Activated CD4-positive, alpha-beta T cell treated with anti-CD3 and anti-CD28 coated beads, Interleukin-2, amount 50 U/mL, for 4 hours (primary cell): ENCODE measurements around the gene PDF.

Source experiments
- DNase-seq, 2 experiments: peaks; one replicate each; pipeline ENCODE4 v3.0.0-alpha.2; 2020

PDF gene

DNA sequence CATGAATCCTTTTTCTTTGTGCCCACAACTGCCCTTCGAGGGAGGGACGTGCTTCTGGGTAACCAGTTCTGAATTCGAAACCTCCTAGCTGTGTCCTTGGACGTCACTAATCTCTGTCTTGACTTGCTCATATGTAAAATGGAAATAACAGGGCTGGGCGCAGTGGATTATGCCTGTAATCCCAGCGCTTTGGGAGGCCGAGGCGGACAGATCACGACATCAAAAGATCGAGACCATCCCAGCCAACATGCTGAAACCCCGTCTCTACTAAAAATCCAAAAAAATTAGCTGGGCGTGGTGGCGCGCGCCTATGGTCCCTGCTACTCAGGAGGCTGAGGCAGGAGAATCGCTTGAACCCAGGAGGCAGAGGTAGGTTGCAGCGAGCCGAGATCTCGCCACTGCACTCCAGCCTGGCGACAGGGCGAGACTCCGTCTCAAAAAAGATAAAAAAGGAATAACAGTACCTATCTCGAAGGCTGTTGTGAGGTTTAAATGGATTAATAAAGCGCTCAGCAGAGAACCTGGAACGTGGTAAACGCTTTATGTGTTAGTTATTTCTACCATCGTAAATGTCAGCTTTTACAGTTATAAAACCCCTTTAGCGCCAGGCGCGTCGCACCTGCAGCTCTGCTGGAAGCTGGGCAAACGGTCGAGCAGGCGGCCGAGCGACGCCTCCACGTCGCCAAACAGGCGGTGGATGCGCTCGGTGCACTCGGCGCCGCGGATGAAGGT is 8.3 kb upstream of the PDF start:
- no peak for DNase-seq

DNA sequence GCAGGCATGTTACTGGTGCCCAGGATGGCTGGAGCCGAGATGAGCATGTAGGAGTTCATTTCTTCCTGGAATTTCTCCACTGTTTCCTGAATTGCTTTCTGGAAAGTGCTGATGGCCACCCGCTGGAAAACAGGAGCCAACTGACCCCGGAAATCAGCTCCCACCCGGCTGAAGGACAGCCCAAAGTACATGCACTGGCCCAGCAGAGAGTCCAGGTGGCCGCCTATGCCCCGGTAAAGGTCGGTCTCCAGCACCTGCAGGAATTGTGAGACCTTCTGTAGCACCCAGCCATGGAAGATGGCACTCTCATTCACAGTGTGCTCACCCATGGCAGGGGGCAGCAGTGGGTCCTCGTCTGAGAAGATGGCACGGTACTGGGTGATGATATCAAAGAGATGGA is 4.3 kb upstream of the PDF start:
- no peak for DNase-seq

DNA sequence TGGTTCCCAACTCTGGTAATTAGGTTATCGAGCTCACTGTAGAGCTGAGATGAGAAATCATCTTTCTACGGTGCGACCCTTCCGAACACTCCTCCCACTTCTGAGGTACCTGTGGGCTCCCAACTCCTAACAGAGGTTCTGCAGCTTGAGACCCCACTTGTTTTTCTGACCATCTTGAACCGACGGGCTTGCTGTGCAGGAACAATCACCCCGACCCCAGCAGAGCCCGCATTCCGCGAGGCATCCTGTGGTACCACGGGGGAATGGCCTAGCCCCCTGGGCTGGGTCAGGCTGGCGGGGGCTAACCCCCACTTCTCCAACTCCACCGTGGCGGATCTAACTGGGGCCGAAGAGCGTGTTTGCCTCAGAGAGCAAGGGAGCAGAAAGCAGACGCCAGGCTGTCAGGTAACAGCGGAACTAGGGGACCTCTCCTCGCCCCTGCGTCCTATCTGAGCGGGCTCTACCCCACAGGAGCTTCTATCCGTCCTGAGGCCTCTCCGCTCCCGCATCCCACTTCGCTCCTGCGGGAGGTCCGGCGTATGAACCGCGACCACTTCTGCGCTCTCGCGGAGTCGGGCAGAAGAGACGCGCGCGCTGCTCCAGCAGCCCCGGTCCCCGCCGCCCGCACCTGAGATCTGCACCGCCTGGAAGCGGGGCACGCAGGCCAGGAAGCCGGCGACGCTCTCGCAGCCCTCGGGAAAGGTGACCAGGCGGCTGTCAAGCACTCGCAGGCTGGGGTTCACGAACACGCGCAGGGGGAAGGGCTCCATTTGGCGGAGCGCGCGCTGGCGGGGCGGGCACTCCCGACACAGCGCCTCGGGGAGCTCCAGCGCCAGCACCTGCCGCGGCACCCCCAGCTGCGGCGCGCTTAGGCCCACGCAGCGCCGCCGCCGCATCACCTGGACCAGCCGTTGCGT is 761 bp downstream of the PDF start:
- DNase-seq: peak; percentile 45 to 54

DNA sequence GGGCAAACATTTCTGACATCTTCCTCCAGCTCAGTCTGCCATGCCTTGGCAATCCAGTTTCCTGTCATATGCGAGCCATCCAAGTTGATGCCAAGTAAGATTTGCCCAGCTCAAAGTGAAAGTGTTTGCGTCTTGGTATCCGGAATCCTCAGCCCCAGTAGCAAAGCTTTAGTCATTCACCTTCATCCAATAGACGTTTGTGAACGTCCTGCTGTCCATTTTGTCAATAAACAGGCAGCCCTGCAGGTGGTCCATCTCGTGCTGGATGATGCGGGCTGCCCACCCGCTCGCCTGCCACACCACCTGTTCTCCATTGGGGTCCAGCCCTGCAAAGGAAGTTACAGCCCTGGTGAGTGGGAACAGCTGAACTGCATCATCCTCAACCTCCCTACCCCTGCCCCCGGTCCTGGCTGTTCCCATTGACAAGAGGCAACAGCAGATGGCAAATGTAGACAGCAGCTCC is 1.5 kb downstream of the PDF start:
- no peak for DNase-seq

DNA sequence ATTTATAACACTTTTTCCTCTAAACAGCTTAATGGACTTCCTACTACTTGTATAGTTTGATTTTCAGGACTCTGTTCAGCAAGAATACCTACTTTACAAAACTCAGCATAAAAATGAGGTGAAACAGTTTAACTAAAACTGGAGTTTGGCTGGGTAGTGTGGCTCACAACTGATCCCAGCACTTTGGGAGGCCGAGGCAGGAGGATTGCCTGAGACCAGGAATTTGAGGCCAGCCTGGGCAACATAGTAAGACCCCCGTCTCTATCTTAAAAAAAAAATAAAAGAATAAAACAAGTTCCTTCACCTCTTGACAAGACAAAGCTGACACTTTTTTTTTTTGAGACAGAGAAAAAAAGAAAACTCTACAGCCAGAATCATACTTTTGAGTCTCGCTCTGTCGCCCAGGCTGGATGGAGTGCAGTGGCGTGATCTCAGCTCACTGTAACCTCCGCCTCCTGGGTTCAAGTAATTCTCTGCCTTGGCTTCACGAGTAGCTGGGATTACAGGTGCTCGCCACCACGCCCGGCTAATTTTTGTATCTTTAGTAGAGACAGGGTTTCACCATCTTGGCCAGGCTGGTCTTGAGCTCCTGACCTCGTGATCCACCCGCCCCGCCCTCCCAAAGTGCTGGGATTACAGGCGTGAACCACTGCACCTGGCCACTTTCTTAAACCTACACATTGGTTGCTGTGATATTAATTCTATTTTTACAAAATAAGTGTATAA is 2.6 kb downstream of the PDF start:
- DNase-seq: no peak

DNA sequence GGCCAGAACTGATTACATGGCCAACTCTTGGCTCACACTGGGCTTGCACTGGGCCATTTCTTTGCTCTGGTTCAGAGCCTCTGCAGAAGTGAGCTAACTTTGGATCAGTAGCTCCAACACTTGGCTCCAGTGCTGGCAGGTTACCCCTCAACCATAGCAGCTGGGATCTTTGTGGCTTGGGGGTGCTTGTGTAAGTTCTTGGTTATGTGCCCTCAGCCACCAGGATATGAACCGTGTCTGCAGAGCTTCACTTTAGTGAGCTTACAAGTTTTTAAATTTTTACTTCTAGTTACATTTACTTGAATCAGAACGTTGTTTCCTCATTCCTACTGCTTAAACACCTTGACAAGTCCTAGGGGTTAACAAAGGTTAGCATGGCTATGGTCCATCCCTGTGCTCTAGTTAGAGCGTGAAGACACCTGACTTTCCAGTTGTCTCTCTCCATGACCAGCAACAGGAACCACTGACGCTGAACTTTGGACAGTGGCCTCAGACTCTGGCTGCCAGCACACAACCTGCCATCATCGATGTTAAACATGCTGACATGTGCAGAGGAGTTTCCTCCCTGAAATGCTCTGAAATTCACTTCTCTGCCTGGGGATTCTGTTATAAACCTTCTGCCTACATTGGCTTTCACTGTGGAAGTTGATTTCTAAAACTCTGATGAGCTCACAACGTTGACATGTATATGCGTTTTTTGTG is 4.1 kb downstream of the PDF start:
- no peak for DNase-seq

DNA sequence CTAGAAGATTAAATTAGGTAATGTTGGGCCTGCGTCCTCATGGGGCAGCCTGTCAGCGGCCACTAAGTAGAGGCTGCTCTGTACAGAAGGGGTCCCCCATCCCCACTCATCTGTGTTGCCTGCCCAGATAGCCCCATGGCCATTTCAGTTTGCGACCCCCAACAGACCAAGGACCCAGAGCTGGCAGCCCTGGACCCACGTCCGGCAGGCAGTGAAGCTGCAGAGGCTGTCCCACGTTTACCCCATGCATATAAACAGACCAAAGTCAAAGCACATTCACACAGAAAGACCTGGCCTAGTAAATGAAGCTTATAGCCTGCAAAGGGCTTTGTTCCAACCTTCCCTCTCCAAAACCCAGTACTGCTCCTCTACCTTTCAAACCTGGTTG is 4.6 kb downstream of the PDF start:
- no peak for DNase-seq

DNA sequence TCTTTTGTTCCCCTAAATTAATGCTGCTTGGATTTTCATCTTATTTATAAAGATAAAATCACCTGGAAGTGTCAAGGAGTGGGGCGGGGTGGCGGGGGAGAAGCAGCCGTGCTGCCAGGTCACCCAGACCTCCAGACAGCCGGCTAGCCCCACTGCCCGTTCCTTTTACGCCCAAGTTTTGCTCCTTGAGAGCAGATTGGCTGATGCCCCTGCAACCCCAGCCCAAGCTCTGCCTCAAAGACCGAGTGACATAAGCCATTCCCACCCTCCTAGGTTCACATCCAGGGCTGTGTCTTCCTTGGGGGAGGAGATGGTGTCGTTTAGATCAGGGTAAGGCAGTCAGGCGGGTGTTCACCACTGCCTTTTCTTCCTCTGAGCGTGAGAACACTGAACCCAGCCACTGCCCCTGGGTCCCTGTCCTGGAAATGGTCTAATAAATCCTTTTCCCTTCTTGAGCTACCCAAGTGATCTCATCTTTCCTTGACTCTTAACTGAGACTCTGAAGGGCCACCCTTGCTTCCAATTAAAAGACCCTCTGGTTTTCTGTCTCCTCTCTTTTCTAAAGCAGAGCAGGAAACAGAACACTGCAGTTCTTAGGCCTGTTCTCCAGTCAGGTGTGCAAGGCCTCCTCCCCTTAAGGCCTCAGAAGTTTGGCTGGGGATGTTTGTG is 5.7 kb downstream of the PDF start:
- DNase-seq: no peak

DNA sequence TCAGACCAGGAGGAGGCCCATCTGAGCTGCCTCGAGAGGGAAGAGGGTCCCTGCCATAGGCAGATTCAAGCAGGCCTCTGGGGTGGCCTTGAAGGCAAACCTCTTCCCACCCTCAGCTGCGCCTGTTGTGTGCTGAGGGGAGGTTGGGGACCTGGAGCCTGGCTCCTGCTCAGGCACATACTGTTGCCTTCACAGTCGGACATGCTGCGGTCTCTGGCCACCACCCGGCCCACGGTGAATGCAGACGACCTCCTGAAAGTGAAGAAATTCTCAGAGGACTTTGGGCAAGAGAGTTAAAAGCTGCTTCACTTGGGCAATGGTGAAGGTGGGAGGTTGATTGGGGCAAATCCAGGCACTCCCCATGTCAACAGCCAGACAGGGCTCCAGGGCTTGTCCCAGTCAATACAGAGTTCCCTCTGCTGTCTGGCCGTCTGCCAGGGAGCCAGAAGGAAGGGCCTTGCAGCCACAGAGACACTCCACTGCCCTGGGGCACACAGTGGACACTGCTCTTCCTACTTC is 6.3 kb downstream of the PDF start:
- DNase-seq: no peak

DNA sequence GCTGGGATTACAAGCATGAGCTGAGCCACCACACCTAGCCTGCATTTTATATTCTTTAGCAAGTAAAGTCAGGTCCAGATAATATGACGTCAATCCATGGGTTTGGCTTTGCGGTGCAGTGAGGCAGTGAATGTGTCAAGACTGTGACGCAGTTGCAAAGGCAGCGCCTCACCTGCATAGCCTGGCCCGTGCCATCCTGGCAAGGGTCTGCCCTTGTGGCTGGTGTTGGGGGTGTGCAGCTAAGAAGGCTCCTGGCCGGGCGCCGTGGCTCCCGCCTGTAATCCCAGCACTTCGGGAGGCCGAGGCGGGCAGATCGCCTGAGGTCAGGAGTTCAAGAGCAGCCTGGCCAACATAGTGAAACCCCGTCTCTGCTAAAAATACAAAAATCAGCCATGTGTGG is 7.0 kb downstream of the PDF start:
- DNase-seq: no peak

DNA sequence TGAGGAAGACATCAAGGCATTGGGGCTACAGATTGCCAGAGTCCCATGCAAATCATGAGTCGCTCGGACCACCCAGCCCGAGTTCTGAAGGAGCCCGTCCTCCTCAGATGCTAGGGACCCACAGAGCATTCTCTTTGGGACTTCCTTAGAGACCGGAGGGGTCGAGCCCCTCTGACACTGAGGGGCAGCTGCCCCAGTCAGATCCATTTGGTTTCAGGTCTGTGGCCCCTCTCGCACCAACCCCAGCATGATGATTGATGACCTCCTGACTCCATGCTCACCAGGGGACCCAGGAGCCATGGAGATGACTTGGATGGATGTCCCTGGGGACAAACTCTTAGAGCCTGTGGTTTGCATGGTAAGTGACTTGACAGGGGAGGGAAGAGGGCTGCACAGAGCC is 8.0 kb downstream of the PDF start:
- DNase-seq: no peak

DNA sequence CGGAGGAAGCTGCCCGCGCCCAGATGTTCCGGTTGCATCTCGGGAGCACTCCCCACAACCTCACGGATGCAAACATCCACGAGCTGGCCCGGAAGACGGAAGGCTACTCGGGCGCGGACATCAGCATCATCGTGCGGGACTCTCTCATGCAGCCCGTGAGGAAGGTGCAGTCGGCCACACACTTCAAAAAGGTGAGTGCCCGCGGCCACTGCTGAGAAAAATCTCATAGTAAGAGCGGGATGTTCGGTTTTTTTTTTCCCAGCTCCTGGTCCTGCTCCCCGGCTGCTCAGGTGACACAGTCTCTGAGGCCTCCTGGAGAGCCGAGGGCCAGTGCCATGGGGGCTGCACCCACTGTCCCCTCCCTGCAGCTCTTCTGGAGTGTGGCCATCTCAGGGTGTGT is 9.3 kb downstream of the PDF start:
- DNase-seq: no peak

DNA sequence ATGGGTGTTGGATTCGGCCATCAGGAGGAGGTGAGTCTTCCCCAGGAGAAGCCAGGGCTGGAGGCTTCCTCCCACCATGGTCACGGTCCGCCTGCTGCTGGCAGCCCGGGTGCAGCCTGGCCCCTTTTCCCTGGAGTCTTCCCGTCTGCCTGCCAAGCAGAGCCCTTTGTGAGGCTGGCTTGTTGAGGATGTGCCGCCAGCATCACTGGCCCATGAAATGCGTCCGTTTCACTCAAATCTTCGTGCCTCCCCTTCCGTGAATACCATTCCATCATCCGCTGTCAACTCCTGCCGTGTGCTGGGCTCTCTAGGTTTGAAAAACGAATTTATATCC is 9.7 kb downstream of the PDF start:
- DNase-seq: no peak

DNA sequence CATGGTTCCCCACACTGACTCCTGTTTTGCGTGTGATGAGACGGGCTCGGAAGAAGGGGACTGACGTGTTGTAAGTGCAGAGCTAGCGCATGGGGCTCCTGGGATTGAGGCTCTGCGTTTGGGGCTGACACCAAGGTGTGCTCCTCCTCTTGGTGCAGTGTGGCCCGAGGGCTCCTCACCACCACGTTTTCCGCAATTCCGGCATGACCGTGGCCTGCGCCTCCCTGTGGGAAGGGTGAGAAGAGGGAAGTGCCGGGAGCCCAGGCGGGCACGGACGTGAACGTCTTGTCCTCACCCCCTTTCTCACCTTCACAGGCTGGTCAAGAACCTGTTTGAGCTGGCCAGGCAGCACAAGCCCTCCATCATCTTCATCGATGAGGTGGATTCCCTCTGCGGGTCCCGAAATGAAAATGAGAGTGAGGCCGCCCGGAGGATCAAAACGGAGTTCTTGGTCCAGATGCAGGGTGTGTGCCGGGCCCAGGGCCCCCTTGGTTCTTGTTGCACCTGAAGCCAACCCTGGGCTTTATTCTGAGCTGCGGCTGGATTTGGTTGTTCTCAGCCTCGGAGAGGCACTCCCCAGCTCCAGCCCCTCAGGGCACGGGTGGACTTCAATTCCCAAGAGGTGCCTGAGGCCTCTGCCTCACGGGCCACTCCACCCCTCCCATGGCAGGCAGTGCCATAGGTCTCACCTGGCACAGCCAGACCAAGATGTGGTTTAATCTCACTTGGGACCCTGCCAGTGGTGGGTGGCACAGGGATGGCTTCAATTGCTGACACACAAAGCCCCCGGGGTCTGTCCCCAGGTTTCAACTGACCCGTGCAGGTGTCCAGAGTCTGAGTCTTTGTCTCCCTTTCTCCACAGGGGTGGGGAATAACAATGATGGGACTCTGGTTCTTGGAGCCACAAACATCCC is 10.3 kb downstream of the PDF start:
- DNase-seq: no peak

DNA sequence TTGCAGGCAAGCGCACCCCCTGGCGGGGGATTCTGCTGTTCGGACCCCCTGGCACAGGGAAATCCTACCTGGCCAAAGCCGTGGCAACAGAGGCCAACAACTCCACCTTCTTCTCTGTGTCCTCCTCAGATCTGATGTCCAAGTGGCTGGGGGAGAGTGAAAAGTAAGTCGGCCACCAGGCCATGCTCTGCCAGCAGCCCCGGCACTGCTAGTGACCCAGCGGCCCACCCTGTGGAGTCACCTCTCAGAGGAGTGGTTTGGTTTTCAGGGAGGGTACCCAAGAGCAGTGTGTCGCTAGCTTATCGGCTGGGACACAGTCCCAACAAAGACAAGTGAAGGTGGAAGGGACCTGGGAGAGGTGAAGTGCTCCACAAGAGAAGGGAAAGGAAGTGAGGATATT is 11.0 kb downstream of the PDF start:
- no peak for DNase-seq

DNA sequence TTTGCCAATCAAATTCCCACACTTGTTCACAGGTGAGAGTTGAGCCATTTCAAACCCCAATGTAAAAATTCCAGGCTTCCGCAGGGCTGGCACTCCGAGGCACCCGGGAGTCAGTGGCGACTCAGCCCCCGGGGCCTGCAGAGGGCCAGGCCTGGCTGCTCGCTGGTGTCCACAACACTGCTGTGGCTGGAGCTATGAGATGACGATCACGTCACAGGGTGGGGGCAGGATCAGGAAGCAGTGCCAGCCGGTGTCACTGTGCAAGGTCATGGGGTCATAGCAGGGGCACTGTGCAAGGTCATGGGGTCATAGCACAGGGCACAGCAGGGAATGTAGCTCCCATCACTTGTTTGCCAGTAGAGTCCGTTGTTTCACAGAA is 11.5 kb downstream of the PDF start:
- DNase-seq: no peak

DNA sequence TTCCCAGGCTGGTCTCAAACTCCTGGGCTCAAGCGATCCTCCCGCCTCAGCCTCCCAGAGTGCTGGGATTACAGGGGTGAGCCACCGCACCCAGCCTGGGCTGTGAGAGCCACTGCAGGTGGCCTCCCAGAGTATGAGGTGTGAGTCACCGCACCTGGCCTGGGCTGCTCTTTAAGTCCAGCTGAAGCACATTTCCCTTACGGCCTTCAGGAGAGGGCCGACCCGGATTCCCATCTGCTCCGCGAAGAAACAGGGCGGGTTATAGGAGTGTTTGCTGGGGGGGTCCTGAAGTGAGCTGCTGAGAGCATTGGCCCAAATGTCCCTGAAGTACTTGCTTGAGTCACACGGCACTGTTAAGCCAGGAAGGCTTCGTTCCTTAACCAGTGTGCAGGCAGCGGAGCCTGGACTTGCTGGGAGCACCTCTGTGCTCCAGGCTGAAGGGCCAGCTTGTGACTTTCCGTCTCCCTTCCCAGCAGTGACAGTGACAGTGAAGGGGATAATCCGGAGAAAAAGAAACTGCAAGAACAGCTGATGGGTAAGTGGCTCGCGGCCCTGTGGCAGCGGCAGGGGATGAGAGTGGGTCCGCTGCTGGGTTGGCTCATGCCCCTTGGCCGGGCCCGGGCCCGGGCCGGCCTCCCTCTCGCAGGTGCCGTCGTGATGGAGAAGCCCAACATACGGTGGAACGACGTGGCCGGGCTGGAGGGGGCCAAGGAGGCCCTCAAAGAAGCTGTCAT is 12.0 kb downstream of the PDF start:
- DNase-seq: no peak

DNA sequence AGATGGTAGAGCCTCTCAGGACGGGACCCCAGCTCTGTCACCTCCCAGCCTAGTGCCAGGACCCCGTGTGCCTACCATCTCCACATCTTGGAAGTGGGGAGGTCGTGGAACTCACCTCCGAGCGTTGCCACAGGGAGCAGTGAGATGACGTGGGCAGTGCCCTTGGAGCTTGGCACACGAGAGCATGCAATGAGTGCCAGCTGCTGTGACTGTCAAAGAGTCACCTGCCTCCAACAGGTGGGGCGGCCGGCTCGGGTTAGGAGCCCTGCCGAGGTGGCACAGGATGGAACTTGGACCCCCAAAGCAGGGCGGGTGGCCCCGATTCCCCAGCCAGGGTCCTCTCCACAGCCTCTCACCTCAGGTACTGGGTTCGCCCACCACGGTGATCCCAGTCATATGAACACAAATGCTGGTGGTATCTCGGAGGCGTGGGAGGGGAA is 13.8 kb downstream of the PDF start:
- DNase-seq: no peak

DNA sequence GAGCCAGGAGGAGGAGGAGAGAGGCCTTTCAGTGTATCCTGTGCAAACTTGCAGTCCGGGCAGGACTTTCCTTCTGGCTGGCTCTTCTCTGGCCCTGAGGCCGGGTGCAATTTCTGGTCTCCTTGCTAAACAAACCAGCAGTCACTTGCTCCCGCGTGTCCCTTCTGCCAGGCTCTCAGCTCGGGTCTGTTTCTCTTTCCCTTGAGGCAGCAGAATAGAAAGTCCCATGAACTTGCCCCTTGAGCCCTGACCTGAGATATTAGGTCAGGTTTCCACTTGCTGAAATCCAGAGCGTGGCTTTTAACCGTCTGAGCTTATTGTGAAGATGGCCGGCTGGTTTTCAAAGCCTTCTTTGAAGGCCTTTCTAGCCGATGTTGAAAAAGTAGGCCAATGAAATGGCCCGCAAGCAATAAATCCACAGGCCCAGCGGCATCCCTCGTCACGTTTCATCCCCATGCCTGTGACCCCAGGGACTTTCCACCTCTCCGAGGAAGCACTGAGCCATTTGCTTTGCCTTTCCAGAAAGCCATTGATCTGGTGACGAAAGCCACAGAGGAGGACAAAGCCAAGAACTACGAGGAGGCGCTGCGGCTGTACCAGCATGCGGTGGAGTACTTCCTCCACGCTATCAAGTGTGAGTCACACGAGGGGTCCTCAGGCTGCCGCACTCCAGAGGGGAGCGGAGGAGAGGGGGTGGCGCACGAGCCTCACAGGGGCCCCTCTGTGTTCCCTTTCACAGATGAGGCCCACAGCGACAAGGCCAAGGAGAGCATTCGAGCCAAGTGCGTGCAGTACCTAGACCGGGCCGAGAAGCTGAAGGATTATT is 14.7 kb downstream of the PDF start:
- no peak for DNase-seq

DNA sequence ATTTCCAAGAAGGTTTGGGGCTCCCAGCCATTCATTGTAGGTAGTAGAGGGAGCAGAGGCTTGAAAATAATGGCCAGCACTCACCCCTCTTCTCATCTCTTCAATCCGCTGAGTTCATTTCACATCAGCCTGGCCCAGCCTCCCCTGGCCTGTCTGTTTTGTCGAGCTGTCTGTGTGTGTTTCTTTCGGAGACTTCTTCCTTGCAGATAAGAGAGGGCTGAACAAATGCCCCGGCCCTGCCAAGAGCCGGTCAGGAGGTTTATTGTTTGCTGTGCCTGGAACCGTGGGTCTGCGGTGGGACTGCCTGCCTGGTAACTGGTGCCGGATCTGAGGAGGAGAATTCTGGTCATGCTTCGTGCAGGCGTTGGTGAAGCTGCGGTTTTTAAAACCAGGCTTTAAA is 15.9 kb downstream of the PDF start:
- DNase-seq: no peak
